Smooth muscle cell (in vitro differentiated cells): Measurements from ENCODE around the gene NMT1. TPM values are rescaled to one million over a fixed set of nuclear protein-coding genes. Genes with fewer than 3 reads are reported as not detected.

Experiments used
- DNase-seq: peaks from one replicate; lab custom pipeline; 2025; ENCODE audit not compliant: unreplicated experiment; lab: John Stamatoyannopoulos, UW
- H2AFZ ChIP-seq: fragments of 200-600 bp; sonication (generic); 2 replicates; pipeline ENCODE4 v1.6.0; 2016; ENCODE audit warnings: antibody characterized with exemption, low read depth, mild to moderate bottlenecking
- H3F3A ChIP-seq: fragments of 200-600 bp; sonication (generic); 2 replicates; pipeline ENCODE4 v1.6.0; 2017; ENCODE audit warnings: antibody characterized with exemption, low read depth
- H3K27ac ChIP-seq: fragments of 200-600 bp; sonication (generic); 2 replicates; pipeline ENCODE4 v1.5.1; 2016; ENCODE audit warnings: low read depth, mild to moderate bottlenecking
- H3K27me3 ChIP-seq: fragments of 200-600 bp; sonication (generic); 2 replicates; pipeline ENCODE4 v1.6.1; 2016; ENCODE audit warnings: low read depth, mild to moderate bottlenecking
- H3K36me3 ChIP-seq: fragments of 200-600 bp; sonication (generic); 2 replicates; pipeline ENCODE4 v1.5.1; 2016; ENCODE audit warnings: low read depth
- H3K4me1 ChIP-seq: fragments of 200-600 bp; sonication (generic); 2 replicates; pipeline ENCODE4 v1.5.1; 2016; ENCODE audit warnings: low read depth
- H3K4me2 ChIP-seq: fragments of 200-600 bp; sonication (generic); 2 replicates; pipeline ENCODE4 v1.6.0; 2016; ENCODE audit warnings: mild to moderate bottlenecking
- H3K4me3 ChIP-seq: fragments of 200-600 bp; sonication (generic); 2 replicates; pipeline ENCODE4 v1.5.1; 2016; ENCODE audit warnings: mild to moderate bottlenecking
- H3K79me2 ChIP-seq: fragments of 200-600 bp; sonication (generic); 2 replicates; pipeline ENCODE4 v1.6.0; 2016; ENCODE audit warnings: low read depth, mild to moderate bottlenecking
- H3K9ac ChIP-seq: fragments of 200-600 bp; sonication (generic); 2 replicates; pipeline ENCODE4 v1.6.0; 2016; ENCODE audit warnings: low read depth
- H3K9me3 ChIP-seq: fragments of 200-600 bp; sonication (generic); replicated peaks from 2 replicates; pipeline ENCODE4 v1.5.1; 2016; ENCODE audit warnings: low read depth
- H4K20me1 ChIP-seq: fragments of 200-600 bp; sonication (generic); 2 replicates; pipeline ENCODE4 v1.6.0; 2016; ENCODE audit warnings: low read depth
- WGBS: methylation state at CpG from one replicate; pipeline ENCODE4 v1.1.7; 2016; ENCODE audit warnings: low lambda C conversion rate; 5-methylcytosine and 5-hydroxymethylcytosine counted together
- polyA plus RNA-seq: library from polyadenylated mRNA; unstranded; fragments of >200 nt; fragmentation: Nextera tagmentation; extraction: Ambion mirVana; gene quantifications from 2 replicates; pipeline ENCODE4 v1.2.1, GENCODE V29; 2016
- total RNA-seq: library from RNA; depleted of rRNA; stranded (reverse); fragments of >200 nt; gene quantifications from 2 replicates; pipeline ENCODE4 v1.2.3, GENCODE V29; 2014
- TF ChIP-seq, protein P1 (sequence below): fragments of 200-600 bp; sonication (generic); IDR thresholded peaks from 2 replicates; pipeline ENCODE4 v1.5.1; 2017; ENCODE audit warnings: borderline replicate concordance, mild to moderate bottlenecking, antibody characterized with exemption; ENCODE audit not compliant: insufficient read depth, poor library complexity, severe bottlenecking

NMT1 gene
- total and polyA plus RNA-seq, 2 experiments from 2014 or later, result 87.6 to 105 TPM

GRCh38 chr17:45110676-45111611 is 49.8 kb downstream of the NMT1 start:
- no peak overlapping the region for H3K4me3 ChIP-seq
- no peaks in the 10 kb centered on the region for H3K9me3 ChIP-seq
- no peak overlapping the region for H3K27ac ChIP-seq
- WGBS, result 93% methylated on average over 16 of the region's 16 CpGs
- peaks cover 7% of the 10 kb centered on the region for H4K20me1 ChIP-seq
- H2AFZ ChIP-seq, result no peak overlapping the region
- no peak for DNase-seq
- no peak overlapping the region for H3K4me2 ChIP-seq
- H3K36me3 ChIP-seq, result no peaks in the 10 kb centered on the region
- TF ChIP-seq, protein P1, sequence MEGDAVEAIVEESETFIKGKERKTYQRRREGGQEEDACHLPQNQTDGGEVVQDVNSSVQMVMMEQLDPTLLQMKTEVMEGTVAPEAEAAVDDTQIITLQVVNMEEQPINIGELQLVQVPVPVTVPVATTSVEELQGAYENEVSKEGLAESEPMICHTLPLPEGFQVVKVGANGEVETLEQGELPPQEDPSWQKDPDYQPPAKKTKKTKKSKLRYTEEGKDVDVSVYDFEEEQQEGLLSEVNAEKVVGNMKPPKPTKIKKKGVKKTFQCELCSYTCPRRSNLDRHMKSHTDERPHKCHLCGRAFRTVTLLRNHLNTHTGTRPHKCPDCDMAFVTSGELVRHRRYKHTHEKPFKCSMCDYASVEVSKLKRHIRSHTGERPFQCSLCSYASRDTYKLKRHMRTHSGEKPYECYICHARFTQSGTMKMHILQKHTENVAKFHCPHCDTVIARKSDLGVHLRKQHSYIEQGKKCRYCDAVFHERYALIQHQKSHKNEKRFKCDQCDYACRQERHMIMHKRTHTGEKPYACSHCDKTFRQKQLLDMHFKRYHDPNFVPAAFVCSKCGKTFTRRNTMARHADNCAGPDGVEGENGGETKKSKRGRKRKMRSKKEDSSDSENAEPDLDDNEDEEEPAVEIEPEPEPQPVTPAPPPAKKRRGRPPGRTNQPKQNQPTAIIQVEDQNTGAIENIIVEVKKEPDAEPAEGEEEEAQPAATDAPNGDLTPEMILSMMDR, result no peak
- H3F3A ChIP-seq, result no peaks in the 10 kb centered on the region
- H3K4me1 ChIP-seq, result no peaks in the 10 kb centered on the region
- no peak overlapping the region for H3K9ac ChIP-seq
- H3K27me3 ChIP-seq, result no peaks in the 10 kb centered on the region
- H3K79me2 ChIP-seq, result no peaks in the 10 kb centered on the region

DNA sequence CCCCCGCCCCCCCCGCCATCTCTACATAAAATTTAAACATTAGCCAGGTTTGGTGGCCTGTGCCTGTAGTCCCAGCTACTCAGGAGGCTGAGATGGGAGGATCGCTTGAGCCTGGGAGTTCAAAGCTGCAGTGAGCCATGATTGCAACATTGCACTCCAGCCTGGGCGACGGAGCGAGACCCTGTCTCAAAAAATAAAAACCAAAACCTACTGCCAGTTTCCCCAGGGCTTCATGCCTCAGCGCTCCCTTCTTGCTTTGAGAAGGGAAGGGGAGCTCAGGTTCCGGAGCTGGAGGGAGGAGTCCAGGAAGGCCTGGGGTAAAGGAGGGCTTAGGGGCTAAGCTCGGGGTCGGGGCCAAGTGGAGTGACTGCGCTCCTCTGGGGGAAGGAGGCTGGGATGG is 50.7 kb downstream of the NMT1 start:
- Histone ChIP-seq H2AFZ (no peak overlapping the region), H3K4me1 (no peaks in the 10 kb centered on the region), H3F3A (no peaks in the 10 kb centered on the region), H3K79me2 (no peaks in the 10 kb centered on the region), H3K9me3 (no peaks in the 10 kb centered on the region), H3K4me3 (no peak overlapping the region), H3K27me3 (no peaks in the 10 kb centered on the region), H3K9ac (no peak overlapping the region), H4K20me1 (peaks cover 7% of the 10 kb centered on the region), H3K4me2 (no peak overlapping the region), H3K36me3 (no peaks in the 10 kb centered on the region), H3K27ac (no peak overlapping the region)
- 91% methylated on average over 11 of the region's 11 CpGs for WGBS
- DNase-seq, result no peak
- TF ChIP-seq, protein P1, result no peak

GRCh38 chr17:45112559-45113423 is 51.7 kb downstream of the NMT1 start:
- Histone ChIP-seq H3K4me1 (no peaks in the 10 kb centered on the region), H3K27me3 (no peaks in the 10 kb centered on the region), H3K4me3 (no peak overlapping the region), H3K9me3 (no peaks in the 10 kb centered on the region), H3K27ac (no peak overlapping the region), H2AFZ (no peak overlapping the region), H3K4me2 (no peak overlapping the region), H3K79me2 (no peaks in the 10 kb centered on the region), H3F3A (no peaks in the 10 kb centered on the region), H4K20me1 (peaks cover 7% of the 10 kb centered on the region), H3K36me3 (no peaks in the 10 kb centered on the region), H3K9ac (no peak overlapping the region)
- TF ChIP-seq, protein P1, result no peak
- DNase-seq, result no peak
- 95% methylated on average over 23 of the region's 23 CpGs for WGBS
